Measurements from ENCODE around the gene SLC38A1. TPM values are rescaled to one million over a fixed set of nuclear protein-coding genes. Genes with fewer than 3 reads are reported as not detected.
A peak's percentile ranks its signal among the peaks of the same experiment; 100 is the strongest.

The SLC38A1 gene
- total RNA-seq, result 10 to 100 TPM; 58.7 to 67.5 TPM
- polyA plus RNA-seq (ENCODE audit: insufficient read length in 6 of 6), result 10 to 100 TPM; 23.6 to 29.9 (median 29.1) TPM
- long read RNA-seq, donor 1, partial matches to known transcripts, result 0 of 3 reads
- long read RNA-seq, donor 1, other reads (novel, unspliced or antisense), result 0 of 3 reads
- long read RNA-seq, donor 2, full-length matches to known transcripts, result 2 of 2 reads
- long read RNA-seq, donor 2, partial matches to known transcripts, result 0 of 2 reads
- long read RNA-seq, donor 2, other reads (novel, unspliced or antisense), result 0 of 2 reads
- long read RNA-seq, donor 3, full-length matches to known transcripts, result 2 of 2 reads
- long read RNA-seq, donor 3, partial matches to known transcripts, result 0 of 2 reads
- long read RNA-seq, donor 3, other reads (novel, unspliced or antisense), result 0 of 2 reads
- long read RNA-seq, donor 4, full-length matches to known transcripts, result 1 of 9 reads
- long read RNA-seq, donor 4, partial matches to known transcripts, result 4 of 9 reads
- long read RNA-seq, donor 4, other reads (novel, unspliced or antisense), result 4 of 9 reads
- long read RNA-seq, donor 5, full-length matches to known transcripts, result 2 of 2 reads
- long read RNA-seq, donor 5, partial matches to known transcripts, result 0 of 2 reads
- long read RNA-seq, donor 5, other reads (novel, unspliced or antisense), result 0 of 2 reads
- long read RNA-seq, donor 6, full-length matches to known transcripts, result 5 of 5 reads
- long read RNA-seq, donor 6, partial matches to known transcripts, result 0 of 5 reads
- long read RNA-seq, donor 6, other reads (novel, unspliced or antisense), result 0 of 5 reads
- long read RNA-seq, donor 7, full-length matches to known transcripts, result 4 of 4 reads
- long read RNA-seq, donor 7, partial matches to known transcripts, result 0 of 4 reads
- long read RNA-seq, donor 7, other reads (novel, unspliced or antisense), result 0 of 4 reads
- long read RNA-seq, donor 8, full-length matches to known transcripts, result 3 of 9 reads
- long read RNA-seq, donor 8, partial matches to known transcripts, result 6 of 9 reads
- long read RNA-seq, donor 8, other reads (novel, unspliced or antisense), result 0 of 9 reads
- long read RNA-seq, donor 9, result 0 reads
- long read RNA-seq, donor 10, partial matches to known transcripts, result 2 of 5 reads
- long read RNA-seq, donor 10, other reads (novel, unspliced or antisense), result 3 of 5 reads
- long read RNA-seq, donor 11, full-length matches to known transcripts, result 13 of 22 reads
- long read RNA-seq, donor 11, partial matches to known transcripts, result 9 of 22 reads
- long read RNA-seq, donor 11, other reads (novel, unspliced or antisense), result 0 of 22 reads
- long read RNA-seq, donor 12, partial matches to known transcripts, result 0 of 5 reads
- long read RNA-seq, donor 12, other reads (novel, unspliced or antisense), result 0 of 5 reads

DNA sequence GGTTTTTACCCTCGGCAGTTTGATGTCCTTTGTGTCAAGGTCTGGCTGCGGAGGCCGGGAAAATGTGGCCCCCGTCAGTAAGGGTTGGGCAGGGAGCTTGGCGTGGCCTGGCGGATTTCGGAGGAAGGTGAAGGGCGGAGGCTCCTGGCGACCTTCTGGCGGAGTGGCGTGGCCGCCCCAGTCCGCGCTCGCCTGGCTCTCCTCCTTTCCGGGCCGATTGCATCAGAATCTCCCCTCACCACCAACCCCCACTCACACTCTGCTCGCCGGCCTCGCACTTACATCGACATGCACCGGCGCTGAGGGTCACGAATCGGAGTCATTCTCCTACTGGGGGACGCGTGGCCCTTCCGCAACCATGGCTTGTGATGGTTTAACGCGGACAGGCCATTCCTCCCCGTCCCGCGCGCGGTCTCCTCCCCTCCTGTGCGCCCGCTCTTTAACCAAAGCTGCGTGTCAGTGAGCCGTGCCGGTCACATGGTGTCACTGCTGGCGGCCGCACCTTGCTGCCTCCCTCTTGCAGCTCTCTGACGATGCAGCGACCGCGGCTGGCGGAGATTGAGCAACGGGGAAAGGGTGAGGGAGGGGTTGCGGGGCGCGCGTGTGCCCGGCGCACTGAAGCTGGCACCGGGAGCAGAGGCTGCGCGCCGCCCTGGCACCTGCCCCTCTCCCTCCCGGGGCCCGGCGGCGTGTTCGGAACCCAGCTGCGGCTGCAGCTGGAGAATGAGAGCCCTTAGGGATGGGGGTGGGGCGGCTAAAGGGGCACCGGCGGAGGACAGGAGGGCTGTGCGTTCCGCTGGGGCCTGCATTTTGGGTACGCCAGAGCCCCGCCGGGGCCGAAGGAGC lies at the start of gene SLC38A1:
TSS of gene SLC38A1 (minus strand) at position 461 of the 846 bp plus-strand sequence. CDS start 29,243 bp downstream, outside the sequence.
- ATAC-seq, result peak; percentile 79
- TF ChIP-seq, protein P1, sequence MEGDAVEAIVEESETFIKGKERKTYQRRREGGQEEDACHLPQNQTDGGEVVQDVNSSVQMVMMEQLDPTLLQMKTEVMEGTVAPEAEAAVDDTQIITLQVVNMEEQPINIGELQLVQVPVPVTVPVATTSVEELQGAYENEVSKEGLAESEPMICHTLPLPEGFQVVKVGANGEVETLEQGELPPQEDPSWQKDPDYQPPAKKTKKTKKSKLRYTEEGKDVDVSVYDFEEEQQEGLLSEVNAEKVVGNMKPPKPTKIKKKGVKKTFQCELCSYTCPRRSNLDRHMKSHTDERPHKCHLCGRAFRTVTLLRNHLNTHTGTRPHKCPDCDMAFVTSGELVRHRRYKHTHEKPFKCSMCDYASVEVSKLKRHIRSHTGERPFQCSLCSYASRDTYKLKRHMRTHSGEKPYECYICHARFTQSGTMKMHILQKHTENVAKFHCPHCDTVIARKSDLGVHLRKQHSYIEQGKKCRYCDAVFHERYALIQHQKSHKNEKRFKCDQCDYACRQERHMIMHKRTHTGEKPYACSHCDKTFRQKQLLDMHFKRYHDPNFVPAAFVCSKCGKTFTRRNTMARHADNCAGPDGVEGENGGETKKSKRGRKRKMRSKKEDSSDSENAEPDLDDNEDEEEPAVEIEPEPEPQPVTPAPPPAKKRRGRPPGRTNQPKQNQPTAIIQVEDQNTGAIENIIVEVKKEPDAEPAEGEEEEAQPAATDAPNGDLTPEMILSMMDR (IDR thresholded peaks at IDR 0.05), result no peak
- Histone ChIP-seq H3K27ac (peak within 1 kb of the TSS; percentile 84 to 88), H3K36me3 (no peaks in the 10 kb centered on the region), H3K9me3 (no peaks in the 10 kb centered on the region), H3K27me3 (peaks cover 22 to 45% of the 10 kb centered on the region in 2 donors), H3K4me1 (peaks cover 7 to 51% of the 10 kb centered on the region in 2 donors), H3K4me3 (peak within 1 kb of the TSS; percentile 52 to 56)
- intact Hi-C loops (cut with DNase I), result no loop called here
- DNase-seq, result peak; percentile 57 to 97 (median 87)

DNA sequence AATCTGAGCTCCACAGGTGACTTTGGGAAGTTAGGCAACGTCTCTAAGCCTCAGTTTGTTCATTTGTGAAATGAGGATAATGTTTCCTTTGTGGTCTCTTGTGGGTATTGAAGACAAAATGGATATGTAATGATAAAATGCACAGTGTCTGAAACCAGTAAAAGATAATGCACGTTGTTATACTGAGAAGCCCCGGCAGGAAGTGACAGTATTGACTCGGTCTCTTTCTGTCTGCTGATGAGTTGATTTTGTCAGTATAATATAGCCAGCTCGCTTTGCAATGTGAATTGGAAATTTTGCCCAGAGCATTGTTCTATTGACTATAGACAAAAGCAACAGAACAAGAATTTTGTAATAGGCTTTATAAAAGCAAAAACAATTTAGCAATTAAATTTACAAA lies 49.2 kb upstream of the SLC38A1 start:
- no peak overlapping the region for H3K4me3 ChIP-seq
- DNase-seq, result no peak
- intact Hi-C loops (cut with DNase I), result no loop called here

DNA sequence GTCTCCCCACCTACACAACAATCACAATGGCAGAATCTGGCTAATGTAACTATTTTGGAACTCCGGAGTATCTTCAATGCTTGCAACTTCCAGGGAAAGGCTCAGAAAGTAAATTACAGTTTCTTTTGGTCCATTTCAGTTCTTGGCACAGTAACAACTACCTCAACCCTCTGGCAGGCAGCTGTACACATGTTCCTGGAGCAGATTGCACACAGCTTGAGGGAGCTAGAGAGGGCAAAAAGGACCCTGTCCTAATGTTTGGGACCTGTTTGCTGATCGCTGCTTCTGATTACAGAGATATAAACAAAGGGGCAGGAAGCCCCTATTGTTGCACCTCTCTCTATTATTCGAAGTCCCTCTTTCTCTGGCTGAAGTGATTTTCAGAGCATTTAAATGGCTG lies 35.2 kb upstream of the SLC38A1 start:
- H3K36me3 ChIP-seq, result no peaks in the 10 kb centered on the region
- H3K4me3 ChIP-seq, result no peak overlapping the region
- ATAC-seq, result no peak
- DNase-seq, result no peak
- TF ChIP-seq, protein P1 (IDR thresholded peaks at IDR 0.05), result no peak
- intact Hi-C loops (cut with DNase I), result no loop called here
- no peak overlapping the region for H3K27ac ChIP-seq
- no peaks in the 10 kb centered on the region for H3K27me3 ChIP-seq
- H3K4me1 ChIP-seq, result no peaks in the 10 kb centered on the region
- peaks cover 0 to 8% of the 10 kb centered on the region in 2 donors for H3K9me3 ChIP-seq

More for the DNA sequence above, 49.2 kb upstream of the SLC38A1 start:
- Histone ChIP-seq H3K27ac (no peak overlapping the region), H3K9me3 (peaks cover 0 to 6% of the 10 kb centered on the region in 2 donors), H3K27me3 (no peaks in the 10 kb centered on the region), H3K36me3 (no peaks in the 10 kb centered on the region), H3K4me1 (no peaks in the 10 kb centered on the region)
- TF ChIP-seq, protein P1 (IDR thresholded peaks at IDR 0.05), result no peak
- ATAC-seq, result no peak

DNA sequence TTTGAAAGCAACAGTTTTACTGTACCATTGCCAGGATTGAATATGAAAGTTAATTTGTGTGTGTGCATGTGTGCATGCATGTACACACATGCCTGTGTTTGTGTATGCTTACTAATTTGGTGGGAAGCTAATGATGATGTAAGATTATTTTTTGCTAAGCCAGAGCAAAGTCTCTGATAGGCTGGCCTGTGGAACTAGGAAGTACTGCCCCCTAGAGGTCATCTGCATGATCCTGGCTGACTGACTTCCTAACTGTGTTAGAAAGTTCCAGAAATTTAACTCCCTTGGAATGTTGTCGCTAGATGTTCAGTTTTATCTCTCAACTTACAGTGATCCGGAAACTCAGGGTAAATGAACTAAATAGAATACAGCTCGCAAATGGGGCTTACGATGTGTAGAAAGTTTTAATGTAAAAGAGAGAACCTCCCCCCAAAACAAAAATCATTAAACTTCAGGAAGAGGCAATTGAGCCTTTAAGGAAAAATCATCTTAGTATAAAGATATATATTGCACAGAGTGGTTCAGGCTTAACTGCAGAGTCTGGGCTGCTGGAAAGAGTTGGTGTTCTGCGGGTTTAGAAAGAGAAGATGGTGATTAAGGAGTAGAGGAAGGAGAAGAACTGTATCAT lies 34.3 kb upstream of the SLC38A1 start:
- intact Hi-C loops (cut with DNase I), result no loop called here
- DNase-seq (peak in 1 of 4 donors; percentile 16), ATAC-seq (peak; percentile 92)
- no peak overlapping the region for H3K4me3 ChIP-seq
- no peaks in the 10 kb centered on the region for H3K4me1 ChIP-seq
- no peaks in the 10 kb centered on the region for H3K27me3 ChIP-seq
- no peaks in the 10 kb centered on the region for H3K36me3 ChIP-seq
- peaks cover 0 to 7% of the 10 kb centered on the region in 2 donors for H3K9me3 ChIP-seq
- TF ChIP-seq, protein P1 (IDR thresholded peaks at IDR 0.05), result peak; percentile 44 to 75
- no peak overlapping the region for H3K27ac ChIP-seq
